22Rv1 (cell line): ENCODE results near the gene RIC1.

Source experiments
- ZFX ChIP-seq: fragments of 450-650 bp; IDR thresholded peaks from 2 replicates; pipeline ENCODE4 v1.6.1; 2017; ENCODE audit warnings: antibody characterized with exemption, borderline replicate concordance
- TF ChIP-seq, protein P1 (sequence below): fragments of 450-650 bp; IDR thresholded peaks from 2 replicates; pipeline ENCODE4 v1.5.1; 2017; ENCODE audit warnings: mild to moderate bottlenecking

DNA sequence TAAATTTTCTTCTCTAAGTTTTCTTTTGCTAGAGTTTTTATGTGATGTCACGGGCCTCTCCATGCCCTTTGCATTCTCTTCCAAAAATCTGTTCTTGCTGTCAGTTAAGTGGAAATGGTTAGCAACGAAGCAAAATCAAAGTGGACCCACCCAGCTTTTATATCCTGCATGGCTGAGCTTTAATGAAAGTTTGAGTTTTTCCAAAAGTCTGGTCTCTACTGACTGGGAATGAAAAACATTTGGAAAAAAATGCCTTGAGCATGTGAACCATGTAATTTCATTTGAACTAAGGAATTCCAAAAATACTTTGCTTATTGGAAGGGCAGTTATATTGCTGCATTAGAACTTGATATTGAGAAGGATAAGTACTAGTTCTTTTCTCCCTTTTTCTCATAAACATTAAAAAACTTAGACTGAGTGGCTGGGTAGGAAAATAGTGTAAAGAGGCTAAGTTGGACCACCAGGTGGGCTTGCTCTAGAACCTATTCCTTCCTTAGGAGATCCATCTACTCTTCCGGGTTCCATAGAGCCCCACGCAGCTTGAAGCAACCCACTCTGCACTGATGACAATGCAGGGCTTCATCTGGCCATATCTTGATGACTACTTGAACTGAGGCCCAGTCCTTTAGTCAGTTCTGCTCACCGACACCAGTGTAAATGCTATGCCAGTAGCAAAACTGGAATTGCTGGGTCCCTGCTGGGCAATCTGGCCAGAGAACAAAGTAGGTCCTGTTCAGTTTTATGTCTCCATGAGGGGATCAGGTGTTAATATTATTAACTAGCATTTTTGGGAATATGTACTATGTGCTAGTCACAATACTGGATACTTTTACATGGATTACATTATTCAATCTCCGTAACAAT is 17.4 kb upstream of the RIC1 start:
- TF ChIP-seq, protein P1, sequence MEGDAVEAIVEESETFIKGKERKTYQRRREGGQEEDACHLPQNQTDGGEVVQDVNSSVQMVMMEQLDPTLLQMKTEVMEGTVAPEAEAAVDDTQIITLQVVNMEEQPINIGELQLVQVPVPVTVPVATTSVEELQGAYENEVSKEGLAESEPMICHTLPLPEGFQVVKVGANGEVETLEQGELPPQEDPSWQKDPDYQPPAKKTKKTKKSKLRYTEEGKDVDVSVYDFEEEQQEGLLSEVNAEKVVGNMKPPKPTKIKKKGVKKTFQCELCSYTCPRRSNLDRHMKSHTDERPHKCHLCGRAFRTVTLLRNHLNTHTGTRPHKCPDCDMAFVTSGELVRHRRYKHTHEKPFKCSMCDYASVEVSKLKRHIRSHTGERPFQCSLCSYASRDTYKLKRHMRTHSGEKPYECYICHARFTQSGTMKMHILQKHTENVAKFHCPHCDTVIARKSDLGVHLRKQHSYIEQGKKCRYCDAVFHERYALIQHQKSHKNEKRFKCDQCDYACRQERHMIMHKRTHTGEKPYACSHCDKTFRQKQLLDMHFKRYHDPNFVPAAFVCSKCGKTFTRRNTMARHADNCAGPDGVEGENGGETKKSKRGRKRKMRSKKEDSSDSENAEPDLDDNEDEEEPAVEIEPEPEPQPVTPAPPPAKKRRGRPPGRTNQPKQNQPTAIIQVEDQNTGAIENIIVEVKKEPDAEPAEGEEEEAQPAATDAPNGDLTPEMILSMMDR, result no peak
- no peak for TF ChIP-seq ZFX
